ENCODE results near the gene ELFN2.

DNA sequence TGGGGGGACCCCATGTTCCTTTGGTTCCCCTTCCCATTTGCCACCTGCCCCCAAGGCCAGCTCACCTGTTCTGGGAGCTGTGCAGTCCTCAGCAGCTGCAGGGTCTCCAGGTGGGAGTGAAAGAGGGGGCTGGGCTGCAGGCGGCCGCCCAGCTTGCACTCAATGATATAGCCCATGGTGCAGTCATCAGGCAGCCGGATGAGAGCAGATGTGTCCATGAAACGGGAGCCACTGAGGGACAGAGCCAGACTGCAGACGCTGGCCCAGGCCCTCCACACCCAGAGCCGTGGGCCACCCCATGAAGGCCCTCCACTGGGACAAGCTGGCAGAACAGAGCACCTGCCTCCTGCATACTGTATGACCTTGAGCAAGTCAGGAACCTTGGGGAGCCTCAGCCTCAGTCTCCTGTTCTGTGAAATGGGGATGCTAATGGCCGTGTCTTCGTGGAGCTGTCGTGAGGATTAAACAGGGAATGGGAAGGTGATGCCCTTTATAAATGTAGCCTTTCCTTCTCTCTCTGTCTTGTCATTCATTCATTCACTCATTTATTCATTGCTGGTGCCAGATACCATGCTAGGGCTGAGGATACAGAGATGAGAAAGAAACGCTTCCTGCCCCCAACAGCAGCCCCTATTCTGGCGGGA lies 47.3 kb upstream of the ELFN2 start:
- TF ChIP-seq, protein P1, sequence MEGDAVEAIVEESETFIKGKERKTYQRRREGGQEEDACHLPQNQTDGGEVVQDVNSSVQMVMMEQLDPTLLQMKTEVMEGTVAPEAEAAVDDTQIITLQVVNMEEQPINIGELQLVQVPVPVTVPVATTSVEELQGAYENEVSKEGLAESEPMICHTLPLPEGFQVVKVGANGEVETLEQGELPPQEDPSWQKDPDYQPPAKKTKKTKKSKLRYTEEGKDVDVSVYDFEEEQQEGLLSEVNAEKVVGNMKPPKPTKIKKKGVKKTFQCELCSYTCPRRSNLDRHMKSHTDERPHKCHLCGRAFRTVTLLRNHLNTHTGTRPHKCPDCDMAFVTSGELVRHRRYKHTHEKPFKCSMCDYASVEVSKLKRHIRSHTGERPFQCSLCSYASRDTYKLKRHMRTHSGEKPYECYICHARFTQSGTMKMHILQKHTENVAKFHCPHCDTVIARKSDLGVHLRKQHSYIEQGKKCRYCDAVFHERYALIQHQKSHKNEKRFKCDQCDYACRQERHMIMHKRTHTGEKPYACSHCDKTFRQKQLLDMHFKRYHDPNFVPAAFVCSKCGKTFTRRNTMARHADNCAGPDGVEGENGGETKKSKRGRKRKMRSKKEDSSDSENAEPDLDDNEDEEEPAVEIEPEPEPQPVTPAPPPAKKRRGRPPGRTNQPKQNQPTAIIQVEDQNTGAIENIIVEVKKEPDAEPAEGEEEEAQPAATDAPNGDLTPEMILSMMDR (IDR thresholded peaks at IDR 0.05; ENCODE audit: poor library complexity) = no peak
- no peak for TF ChIP-seq EZH2 (IDR thresholded peaks at IDR 0.05; ENCODE audit: borderline replicate concordance)
- TF ChIP-seq EZH2phosphoT487 (IDR thresholded peaks at IDR 0.05; ENCODE audit: low read depth, severe bottlenecking, unreplicated experiment) = no peak
